Amygdala (tissue), 56 donors: ENCODE measurements around the gene GASK1B.

Experiments used
- DNase-seq, 56 donors: peaks; one replicate each; lab custom pipeline; 2025; lab: John Stamatoyannopoulos, UW

The GASK1B gene

GRCh38 chr4:158172261-158173258, at the start of gene GASK1B:
Gene GASK1B (minus strand): TSS chr4:158173025. CDS start chr4:158171375, 1,650 bp downstream.
- peak in 18 of 56 donors; percentile 2 to 66 (median 28) for DNase-seq

GRCh38 chr4:158219623-158220022, 46.8 kb upstream of the GASK1B start:
- DNase-seq = no peak

- no peak for DNase-seq
These were observed 44.9 kb upstream of the GASK1B start for GRCh38 chr4:158217763-158218162.

GRCh38 chr4:158214856-158215255, 42.0 kb upstream of the GASK1B start:
- DNase-seq = no peak

GRCh38 chr4:158213466-158213865, 40.6 kb upstream of the GASK1B start:
- no peak for DNase-seq

- no peak for DNase-seq
These were observed 38.4 kb upstream of the GASK1B start for GRCh38 chr4:158211222-158211621.

- DNase-seq = peak in 55 of 56 donors; percentile 31 to 95 (median 89)
These were observed 37.3 kb upstream of the GASK1B start, which contains the start of gene TMEM144 for GRCh38 chr4:158209825-158210807. Gene TMEM144 (plus strand): TSS chr4:158210486. CDS start chr4:158212668, 2,182 bp downstream.

GRCh38 chr4:158208963-158209640, 36.3 kb upstream of the GASK1B start:
- DNase-seq = no peak

GRCh38 chr4:158203929-158204328, 31.1 kb upstream of the GASK1B start:
- no peak for DNase-seq

- no peak for DNase-seq
These were observed 30.6 kb upstream of the GASK1B start for GRCh38 chr4:158203436-158203835.

GRCh38 chr4:158202481-158202880, 29.7 kb upstream of the GASK1B start:
- no peak for DNase-seq

- no peak for DNase-seq
These were observed 29.1 kb upstream of the GASK1B start for GRCh38 chr4:158201876-158202275.

GRCh38 chr4:158201322-158201721, 28.5 kb upstream of the GASK1B start:
- DNase-seq = no peak

- no peak for DNase-seq
These were observed 27.4 kb upstream of the GASK1B start for GRCh38 chr4:158200214-158200613.

- no peak for DNase-seq
These were observed 24.5 kb upstream of the GASK1B start for GRCh38 chr4:158197194-158197776.

GRCh38 chr4:158195297-158195696, 22.5 kb upstream of the GASK1B start:
- DNase-seq = no peak

- DNase-seq = peak in 1 of 56 donors; percentile 64
These were observed 20.4 kb upstream of the GASK1B start for GRCh38 chr4:158193171-158193749.

GRCh38 chr4:158192439-158193158, 19.8 kb upstream of the GASK1B start:
- DNase-seq = no peak

GRCh38 chr4:158190718-158191117, 17.9 kb upstream of the GASK1B start:
- peak in 1 of 56 donors; percentile 2 for DNase-seq
